Endothelial cell of umbilical vein (primary cell): ENCODE data around the gene ITPR1. TPM values are rescaled to one million over a fixed set of nuclear protein-coding genes. Genes with fewer than 3 reads are reported as not detected.

ENCODE experiments used
- BruUV-seq: library from RNA; stranded (reverse); fragments of 400-500 nt; replicated peaks from 2 replicates; lab custom pipeline; 2021; lab: Mats Ljungman, UMichigan
- CTCF ChIA-PET: fragments of 300-600, 350-600 bp; sonication (Branson Sonifier 250); formaldehyde crosslinking; loops from one replicate; lab custom pipeline; 2021; ENCODE audit warnings: antibody characterized with exemption, inconsistent platforms; lab: Charles Lee
- POLR2A ChIA-PET: fragments of 300-600, 350-600 bp; sonication (Branson Sonifier 250); formaldehyde crosslinking; loops from one replicate; lab custom pipeline; 2021; ENCODE audit warnings: antibody characterized with exemption, inconsistent platforms; lab: Charles Lee
- DNase-seq: peaks from one replicate; pipeline ENCODE4 v3.0.0-alpha.2; 2011; ENCODE audit warnings: low read depth, low spot score
- FAIRE-seq: peaks from 2 replicates; lab custom pipeline; 2011; peaks lifted over from hg19 to GRCh38; lab: Jason Lieb, UNC
- H2AFZ ChIP-seq: 2 replicates; pipeline ENCODE4 v1.6.0; 2012; ENCODE audit warnings: low read depth, low read length, control low read depth, inconsistent platforms
- H3K27ac ChIP-seq: 2 replicates; pipeline ENCODE4 v1.5.1; 2011; ENCODE audit warnings: low read depth, mild to moderate bottlenecking, control low read depth, low read length, moderate library complexity; ENCODE audit not compliant: insufficient read depth
- H3K27me3 ChIP-seq, 2 experiments: 2 replicates each; pipeline versions ENCODE4 v1.6.0 to v1.6.1; 2011; ENCODE audit warnings: low read length in 2 of 2, mixed read lengths in 1 of 2; ENCODE audit not compliant: control insufficient read depth in 2 of 2, insufficient read depth in 2 of 2
- H3K36me3 ChIP-seq, 2 experiments: 2 replicates in 1 of 2; 3 replicates in 1 of 2; pipeline ENCODE4 v1.5.1; 2011; ENCODE audit warnings: low read length in 2 of 2, mild to moderate bottlenecking in 1 of 2, moderate library complexity in 1 of 2; ENCODE audit not compliant: control insufficient read depth in 2 of 2, insufficient read depth in 2 of 2; ENCODE audit errors: extremely low read depth in 1 of 2
- H3K4me1 ChIP-seq: 3 replicates; pipeline ENCODE4 v1.5.1; 2011; ENCODE audit warnings: mild to moderate bottlenecking, low read length; ENCODE audit not compliant: control insufficient read depth, insufficient read depth; ENCODE audit errors: extremely low read depth
- H3K4me2 ChIP-seq: 2 replicates; pipeline ENCODE4 v1.6.1; 2011; ENCODE audit warnings: low read length, control low read depth, mixed read lengths; ENCODE audit not compliant: insufficient read depth
- H3K4me3 ChIP-seq, 3 experiments: fragments of 200-600 bp in 1 of 3; sonication (generic), shearing (Covaris generic) in 1 of 3; replicated peaks in 1 of 3; 2 replicates each; pipeline ENCODE4 v1.5.1; 2011 to 2016; ENCODE audit warnings: control low read depth in 3 of 3, low read length in 3 of 3, mild to moderate bottlenecking in 2 of 3, inconsistent platforms in 1 of 3, low read depth in 1 of 3, moderate library complexity in 1 of 3; ENCODE audit not compliant: insufficient read depth in 1 of 3
- H3K79me2 ChIP-seq: 2 replicates; pipeline ENCODE4 v1.6.0; 2012; ENCODE audit warnings: low read length, inconsistent platforms; ENCODE audit not compliant: control insufficient read depth, insufficient read depth
- H3K9ac ChIP-seq: replicated peaks from 2 replicates; pipeline ENCODE3; 2011; ENCODE audit warnings: low read length, control low read depth; ENCODE audit not compliant: insufficient read depth; ENCODE audit errors: extremely low read depth
- H3K9me1 ChIP-seq: replicated peaks from 3 replicates; pipeline ENCODE4 v1.6.0; 2011; ENCODE audit warnings: mild to moderate bottlenecking, low read length; ENCODE audit not compliant: control insufficient read depth, insufficient read depth; ENCODE audit errors: extremely low read depth
- H3K9me3 ChIP-seq: replicated peaks from 2 replicates; pipeline ENCODE4 v1.5.1; 2012; ENCODE audit warnings: low read length, inconsistent platforms; ENCODE audit not compliant: control insufficient read depth, insufficient read depth
- H4K20me1 ChIP-seq: replicated peaks from 2 replicates; pipeline ENCODE3; 2011; ENCODE audit warnings: mild to moderate bottlenecking, low read length; ENCODE audit not compliant: control insufficient read depth, insufficient read depth; ENCODE audit errors: extremely low read depth
- CTCF ChIP-seq, 2 donors: IDR thresholded peaks; 1 replicate in 1 of 2; 2 replicates in 1 of 2; pipeline ENCODE4 v1.5.1; 2011; ENCODE audit warnings: low read length in 2 of 2, mild to moderate bottlenecking in 2 of 2, moderate library complexity in 2 of 2, control low read depth in 1 of 2, inconsistent platforms in 1 of 2, low read depth in 1 of 2; ENCODE audit not compliant: insufficient read depth in 1 of 2; ENCODE audit errors: extremely low read depth in 1 of 2
- EZH2 ChIP-seq: IDR thresholded peaks from 2 replicates; pipeline ENCODE4 v1.6.1; 2012; ENCODE audit warnings: borderline replicate concordance, low read depth, mild to moderate bottlenecking, moderate library complexity, low read length, inconsistent platforms; ENCODE audit not compliant: severe bottlenecking
- FOS ChIP-seq: IDR thresholded peaks from 2 replicates; pipeline ENCODE4 v1.6.1; 2011; ENCODE audit warnings: mild to moderate bottlenecking, low read length, moderate library complexity, borderline replicate concordance; ENCODE audit not compliant: insufficient read depth
- GATA2 ChIP-seq: IDR thresholded peaks from 2 replicates; pipeline ENCODE4 v1.7.0; 2011; ENCODE audit warnings: low read depth, mild to moderate bottlenecking, moderate library complexity, mixed read lengths, low read length; ENCODE audit not compliant: insufficient read length, insufficient read depth
- JUN ChIP-seq: IDR thresholded peaks from 2 replicates; pipeline ENCODE4 v1.6.1; 2011; ENCODE audit warnings: borderline replicate concordance, low read depth; ENCODE audit not compliant: insufficient read length, insufficient read depth
- MYC ChIP-seq: IDR thresholded peaks from one replicate; pipeline ENCODE4 v1.6.1; 2011; ENCODE audit warnings: mild to moderate bottlenecking, low read depth, low read length
- POLR2A ChIP-seq: IDR thresholded peaks from 2 replicates; pipeline ENCODE4 v1.6.1; 2012; ENCODE audit warnings: low read depth, mild to moderate bottlenecking, control low read depth, low read length
- POLR2AphosphoS5 ChIP-seq: IDR thresholded peaks from 2 replicates; pipeline ENCODE4 v1.6.1; 2012; ENCODE audit warnings: low read depth, mild to moderate bottlenecking, control low read depth, low read length, moderate library complexity; ENCODE audit not compliant: insufficient read depth
- dilution Hi-C: fragments of 300-500 bp; cut with MboI; formaldehyde crosslinking; loops from one replicate; pipeline ENCODE4 v1.15.0; 2019; ENCODE audit warnings: low sequenced_read_pairs; ENCODE audit not compliant: extremely low pct_ligation_motif_present
- intact Hi-C: fragments of 100-400 bp; cut with micrococcal nuclease; formaldehyde crosslinking; loops from one replicate; pipeline ENCODE4 v1.10.0; 2022
- polyA plus RNA-seq, 4 experiments: library from polyadenylated mRNA; depleted of rRNA in 3 of 4; stranded (reverse) in 3 of 4; unstranded in 1 of 4; fragments of >200 nt; gene quantifications; 2 replicates each; pipeline versions ENCODE4 v1.2.1 to v1.2.3, GENCODE V29; 2011 to 2012; ENCODE audit warnings: missing spikeins in 1 of 4
- total RNA-seq: library from RNA; stranded (reverse); gene quantifications from 2 replicates; pipeline ENCODE4 v1.2.3, GENCODE V29; 2021
- TF ChIP-seq, protein P1 (sequence below): IDR thresholded peaks from 2 replicates; pipeline ENCODE4 v1.6.1; 2011; ENCODE audit not compliant: insufficient read depth, insufficient read length

Gene ITPR1
- total and polyA plus RNA-seq, 2 donors (not counting 3 experiments of a cell fraction or from before 2014, with no cell fraction given) = 5.1 to 16.1 TPM

- no peaks in the 10 kb centered on the region for H4K20me1 ChIP-seq
- H3K79me2 ChIP-seq = no peaks in the 10 kb centered on the region
- H3K9me1 ChIP-seq = no peaks in the 10 kb centered on the region
- no peak overlapping the region for H3K27ac ChIP-seq
- TF ChIP-seq EZH2 = no peak
- no peak for TF ChIP-seq JUN
- peak; percentile 64 for TF ChIP-seq GATA2
- no peak for TF ChIP-seq FOS
- H3K27me3 ChIP-seq = no peaks in the 10 kb centered on the region
- H2AFZ ChIP-seq = no peak overlapping the region
- H3K9me3 ChIP-seq = no peaks in the 10 kb centered on the region
- H3K4me3 ChIP-seq = no peak overlapping the region
- DNase-seq = peak; percentile 86
- peak; percentile 65 for FAIRE-seq
- BruUV-seq = no TSS peak
- no peak overlapping the region for H3K9ac ChIP-seq
- peaks cover 9% of the 10 kb centered on the region for H3K4me1 ChIP-seq
- POLR2A ChIA-PET = no interaction called here
- CTCF ChIA-PET = interaction anchor here (0.6 to 2.1 kb wide), 10 partner anchors 8 to 355 kb away, joined by 3 to 15 read pairs (median 4); partner anchors contain the start of gene BHLHE40
- intact Hi-C loops (no loop called here), dilution Hi-C loops (no loop called here)
- H3K36me3 ChIP-seq = no peaks in the 10 kb centered on the region
- no peak overlapping the region for H3K4me2 ChIP-seq
These were observed 209.9 kb downstream of the ITPR1 start for GRCh38 chr3:4703054-4703480.

GRCh38 chr3:4704552-4704951 lies 211.4 kb downstream of the ITPR1 start:
- Histone ChIP-seq H3K4me1 (peaks cover 20% of the 10 kb centered on the region), H4K20me1 (no peaks in the 10 kb centered on the region), H2AFZ (no peak overlapping the region), H3K9ac (no peak overlapping the region), H3K36me3 (no peaks in the 10 kb centered on the region), H3K4me3 (no peak overlapping the region), H3K27me3 (no peaks in the 10 kb centered on the region), H3K79me2 (no peaks in the 10 kb centered on the region), H3K9me3 (no peaks in the 10 kb centered on the region), H3K4me2 (no peak overlapping the region), H3K9me1 (no peaks in the 10 kb centered on the region), H3K27ac (no peak overlapping the region)
- no peak for FAIRE-seq
- ChIA-PET CTCF (interaction anchor here (1.2 to 1.8 kb wide), 2 partner anchors 275 to 353 kb away, joined by 3 to 4 read pairs; partner anchors contain the start of gene BHLHE40), POLR2A (no interaction called here)
- TF ChIP-seq FOS (no peak), POLR2AphosphoS5 (no peak), CTCF (IDR thresholded peaks at IDR 0.05; ENCODE audit: extremely low read depth in 1 of 2, insufficient read depth in 1 of 2, low read depth in 1 of 2, low read length in 2 of 2) (no peak), JUN (no peak), GATA2 (no peak), EZH2 (no peak), MYC (no peak), POLR2A (no peak)
- TF ChIP-seq, protein P1, sequence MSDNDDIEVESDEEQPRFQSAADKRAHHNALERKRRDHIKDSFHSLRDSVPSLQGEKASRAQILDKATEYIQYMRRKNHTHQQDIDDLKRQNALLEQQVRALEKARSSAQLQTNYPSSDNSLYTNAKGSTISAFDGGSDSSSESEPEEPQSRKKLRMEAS = no peak
- dilution Hi-C loops (no loop called here), intact Hi-C loops (no loop called here)
- no TSS peak for BruUV-seq
- peak; percentile 35 for DNase-seq
